ENCODE results near the gene MMS19. TPM values are rescaled to one million over a fixed set of nuclear protein-coding genes. Genes with fewer than 3 reads are reported as not detected.

Gene MMS19
- total RNA-seq, 4 donors from 2014 or later, result 64.7 to 85.7 (median 75.2) TPM

- H3K9me3 ChIP-seq, result no peaks in the 10 kb centered on the region
- no peak for TF ChIP-seq CTCF (IDR thresholded peaks at IDR 0.05)
- TF ChIP-seq POLR2A (IDR thresholded peaks at IDR 0.05), result no peak
- DNase-seq, result no peak
- no peaks in the 10 kb centered on the region for H3K27me3 ChIP-seq
- no peak overlapping the region for H3K27ac ChIP-seq
- no peaks in the 10 kb centered on the region for H3K36me3 ChIP-seq
- intact Hi-C loops (cut with DNase I), result no loop called here
- H3K4me1 ChIP-seq, result peaks cover 3 to 7% of the 10 kb centered on the region in 2 donors
- WGBS, 2 donors, result 92 to 94% methylated on average over 10 of the region's 10 CpGs
- H3K4me3 ChIP-seq (replicated peaks in 1 of 3), result no peak overlapping the region
These were observed 85.3 kb downstream of the MMS19 start for GRCh38 chr10:97412891-97413304.

- no peak overlapping the region for H3K4me3 ChIP-seq (replicated peaks in 1 of 3)
- no peaks in the 10 kb centered on the region for H3K36me3 ChIP-seq
- intact Hi-C loops (cut with DNase I), result no loop called here
- TF ChIP-seq CTCF (IDR thresholded peaks at IDR 0.05) (no peak), POLR2A (IDR thresholded peaks at IDR 0.05) (no peak)
- no peak for DNase-seq
- no peaks in the 10 kb centered on the region for H3K9me3 ChIP-seq
- no peaks in the 10 kb centered on the region for H3K27me3 ChIP-seq
- H3K27ac ChIP-seq, result no peak overlapping the region
- WGBS, 2 donors, result 68 to 89% methylated on average over 4 of the region's 4 CpGs
- peaks cover 3 to 15% of the 10 kb centered on the region in 2 donors for H3K4me1 ChIP-seq
These were observed 86.8 kb downstream of the MMS19 start for GRCh38 chr10:97411406-97411805.

GRCh38 chr10:97408496-97408992 is 89.7 kb downstream of the MMS19 start:
- WGBS, 2 donors, result 78 to 80% methylated on average over 10 of the region's 10 CpGs
- no peak for DNase-seq
- no peaks in the 10 kb centered on the region for H3K9me3 ChIP-seq
- H3K27ac ChIP-seq, result no peak overlapping the region
- H3K4me1 ChIP-seq, result peaks cover 0 to 8% of the 10 kb centered on the region in 2 donors
- H3K27me3 ChIP-seq, result no peaks in the 10 kb centered on the region
- H3K36me3 ChIP-seq, result no peaks in the 10 kb centered on the region
- TF ChIP-seq CTCF (IDR thresholded peaks at IDR 0.05), result no peak
- no peak for TF ChIP-seq POLR2A (IDR thresholded peaks at IDR 0.05)
- no peak overlapping the region for H3K4me3 ChIP-seq (replicated peaks in 1 of 3)
- intact Hi-C loops (cut with DNase I), result no loop called here

Small RNA genes within 50 kb of the gene (small RNA-seq; reads per million reads assigned to genes)
- gene RF00019, result not detected

Other genes starting within 250 kb of the MMS19 start
- 10 to 100 TPM in 1 of 4 donors, 1 to 10 TPM in 3; 7.0 to 11.0 (median 8.5) TPM for gene ARHGAP19, start 205.8 kb downstream of the MMS19 start, total RNA-seq
- gene FRAT1, start 179.2 kb downstream of the MMS19 start, total RNA-seq, result 1 to 10 TPM; 5.3 to 8.7 (median 6.6) TPM
- 10 to 100 TPM; 19.5 to 23.2 (median 21.8) TPM for gene FRAT2, start 163.7 kb downstream of the MMS19 start, total RNA-seq
- 10 to 100 TPM in 3 of 4 donors, 1 to 10 TPM in 1; 8.3 to 27.4 (median 15.0) TPM for gene RRP12, start 97.1 kb downstream of the MMS19 start, total RNA-seq
- 100 to 1,000 TPM; 157 to 269 (median 191) TPM for gene PGAM1, start 72.2 kb downstream of the MMS19 start, total RNA-seq
- gene EXOSC1, start 52.4 kb downstream of the MMS19 start, total RNA-seq, result 10 to 100 TPM; 23.6 to 51.1 (median 29.2) TPM
- gene ZDHHC16, start 52.2 kb downstream of the MMS19 start, total RNA-seq, result 10 to 100 TPM; 36.1 to 52.5 (median 36.5) TPM
- gene UBTD1, start 502 bp upstream of the MMS19 start, total RNA-seq, result 10 to 100 TPM in 3 of 4 donors, 1 to 10 TPM in 1; 7.8 to 27.8 (median 20.0) TPM
- gene ANKRD2, start 74.4 kb upstream of the MMS19 start, total RNA-seq, result not detected
- 1 to 10 TPM in 2 of 4 donors, under 1 TPM in 2; 0.67 to 4.5 (median 0.93) TPM for gene HOGA1, start 86.0 kb upstream of the MMS19 start, total RNA-seq
- 1 to 10 TPM in 2 of 4 donors, not detected in 2; 1.0 to 1.1 TPM for gene C10orf62, start 91.3 kb upstream of the MMS19 start, total RNA-seq
- 10 to 100 TPM in 2 of 4 donors, 1 to 10 TPM in 2; 4.6 to 18.9 (median 9.7) TPM for gene MORN4, start 135.1 kb upstream of the MMS19 start, total RNA-seq
- gene PI4K2A, start 142.2 kb upstream of the MMS19 start, total RNA-seq, result 10 to 100 TPM; 19.9 to 31.3 (median 24.1) TPM
- gene AVPI1, start 188.8 kb upstream of the MMS19 start, total RNA-seq, result 10 to 100 TPM in 2 of 4 donors, 1 to 10 TPM in 2; 6.7 to 17.8 (median 11.2) TPM
- gene MARVELD1, start 215.3 kb upstream of the MMS19 start, total RNA-seq, result 10 to 100 TPM in 2 of 4 donors, 1 to 10 TPM in 2; 6.0 to 46.6 (median 10.5) TPM
- 10 to 100 TPM; 18.4 to 43.5 (median 24.8) TPM for gene ZFYVE27, start 238.7 kb upstream of the MMS19 start, total RNA-seq

Data from thyroid gland (tissue), 4 donors.